ENCODE results near the gene DCAF10. TPM values are rescaled to one million over a fixed set of nuclear protein-coding genes. Genes with fewer than 3 reads are reported as not detected.

The DCAF10 gene
- total and polyA plus RNA-seq, 8 donors, result 3.9 to 19.6 (median 15.1) TPM

DNA sequence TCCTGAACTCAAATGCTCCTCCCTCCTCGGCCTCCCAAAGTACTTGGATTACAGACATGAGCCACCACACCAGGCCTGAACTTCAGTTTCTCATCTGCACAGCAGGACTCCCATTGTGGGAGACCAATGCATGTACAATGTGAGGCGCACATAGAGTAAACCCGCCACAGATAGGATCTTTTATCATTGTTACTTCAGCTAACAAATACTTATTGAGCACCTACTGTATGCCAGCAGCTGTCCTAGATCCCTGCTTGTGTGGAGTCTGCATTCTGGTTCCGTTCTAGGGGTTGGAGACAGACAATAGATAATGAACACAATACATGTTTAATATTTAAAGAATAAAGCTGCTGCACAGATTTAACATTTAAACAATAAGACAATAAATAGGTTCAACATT is 109.7 kb downstream of the DCAF10 start:
- no peak for FAIRE-seq
- no peak for ATAC-seq
- Histone ChIP-seq H3K4me1 (peaks cover 0 to 11% (median 8%) of the 10 kb centered on the region in 3 donors), H3K36me3 (no peaks in the 10 kb centered on the region), H3K27me3 (no peaks in the 10 kb centered on the region), H3K9me3 (no peaks in the 10 kb centered on the region), H3K4me3 (no peak overlapping the region), H3K27ac (no peak overlapping the region)
- DNase-seq, result no peak
- 86 to 91% methylated on average over 4 of the region's 4 CpGs for WGBS, 2 donors
- intact Hi-C loops (cut with DNase I), result loop anchor here in 2 of 3 donors (5.0 to 10.0 kb wide), 4 partner anchors 65 to 455 kb away; no protein-coding TSS in a partner anchor
- TF ChIP-seq, protein P1, sequence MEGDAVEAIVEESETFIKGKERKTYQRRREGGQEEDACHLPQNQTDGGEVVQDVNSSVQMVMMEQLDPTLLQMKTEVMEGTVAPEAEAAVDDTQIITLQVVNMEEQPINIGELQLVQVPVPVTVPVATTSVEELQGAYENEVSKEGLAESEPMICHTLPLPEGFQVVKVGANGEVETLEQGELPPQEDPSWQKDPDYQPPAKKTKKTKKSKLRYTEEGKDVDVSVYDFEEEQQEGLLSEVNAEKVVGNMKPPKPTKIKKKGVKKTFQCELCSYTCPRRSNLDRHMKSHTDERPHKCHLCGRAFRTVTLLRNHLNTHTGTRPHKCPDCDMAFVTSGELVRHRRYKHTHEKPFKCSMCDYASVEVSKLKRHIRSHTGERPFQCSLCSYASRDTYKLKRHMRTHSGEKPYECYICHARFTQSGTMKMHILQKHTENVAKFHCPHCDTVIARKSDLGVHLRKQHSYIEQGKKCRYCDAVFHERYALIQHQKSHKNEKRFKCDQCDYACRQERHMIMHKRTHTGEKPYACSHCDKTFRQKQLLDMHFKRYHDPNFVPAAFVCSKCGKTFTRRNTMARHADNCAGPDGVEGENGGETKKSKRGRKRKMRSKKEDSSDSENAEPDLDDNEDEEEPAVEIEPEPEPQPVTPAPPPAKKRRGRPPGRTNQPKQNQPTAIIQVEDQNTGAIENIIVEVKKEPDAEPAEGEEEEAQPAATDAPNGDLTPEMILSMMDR (IDR thresholded peaks at IDR 0.05), result no peak

DNA sequence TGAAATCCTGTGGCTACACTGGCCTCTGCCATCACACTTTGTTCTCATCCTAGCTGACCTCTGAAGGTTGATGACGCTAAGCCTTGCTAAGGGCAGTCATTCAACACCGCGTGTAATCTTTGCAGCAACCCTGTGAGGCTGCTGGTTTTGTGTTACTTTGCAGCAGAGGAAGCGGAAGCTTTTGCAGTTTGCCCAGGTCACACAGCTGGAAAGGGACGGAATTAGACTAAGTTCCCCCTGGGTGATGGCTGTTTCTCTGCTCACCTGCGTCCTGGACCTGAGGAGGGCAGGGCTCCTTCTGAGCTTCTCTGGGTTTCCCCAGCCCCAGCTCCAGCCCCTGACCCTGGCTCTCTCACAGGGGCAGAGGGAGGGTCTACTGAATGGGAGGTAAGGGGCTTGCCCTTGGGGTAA is 110.7 kb downstream of the DCAF10 start:
- no peaks in the 10 kb centered on the region for H3K27me3 ChIP-seq
- no peak for FAIRE-seq
- no peak for ATAC-seq
- intact Hi-C loops (cut with DNase I), result loop anchor here in 2 of 3 donors (5.0 to 10.0 kb wide), 4 partner anchors 64 to 454 kb away; no protein-coding TSS in a partner anchor
- H3K27ac ChIP-seq, result no peak overlapping the region
- H3K4me1 ChIP-seq, result peaks cover 0 to 9% (median 8%) of the 10 kb centered on the region in 3 donors
- no peaks in the 10 kb centered on the region for H3K36me3 ChIP-seq
- WGBS, 2 donors, result 69 to 75% methylated on average over 6 of the region's 6 CpGs
- TF ChIP-seq, protein P1 (IDR thresholded peaks at IDR 0.05), result no peak
- no peak for DNase-seq
- no peak overlapping the region for H3K4me3 ChIP-seq
- no peaks in the 10 kb centered on the region for H3K9me3 ChIP-seq

DNA sequence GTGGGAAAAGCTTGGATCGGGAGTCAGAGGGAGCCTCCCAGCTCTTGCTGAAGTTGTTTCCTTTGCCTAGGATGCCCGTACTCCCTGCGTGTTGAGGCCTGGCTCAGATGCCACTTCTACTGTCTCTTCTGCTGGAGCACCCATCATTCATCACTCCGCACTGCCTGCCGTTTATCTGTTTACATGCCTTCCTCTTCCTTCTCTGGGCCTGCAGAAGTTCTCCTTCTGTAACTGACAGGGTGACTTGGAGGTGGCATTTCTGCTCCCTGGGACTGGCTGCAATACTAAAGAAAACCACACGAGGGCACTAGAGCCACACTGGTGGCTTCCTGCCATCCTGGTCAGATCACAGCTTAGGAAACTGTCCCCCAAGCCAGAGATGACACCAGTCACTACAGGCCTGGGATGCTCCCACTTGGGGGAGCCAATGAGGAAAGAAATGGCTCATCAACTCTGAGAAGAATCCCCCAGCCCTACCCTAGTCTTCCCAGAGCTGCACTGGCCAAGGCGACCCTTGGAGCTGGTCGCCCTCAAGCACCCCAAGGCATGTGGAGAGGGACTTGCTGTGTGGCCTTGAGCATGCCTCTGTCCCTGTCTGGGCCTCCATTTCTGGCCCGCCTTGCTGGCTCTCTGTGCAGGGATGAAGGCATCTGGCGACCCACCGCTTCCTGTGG is 113.0 kb downstream of the DCAF10 start:
- no peaks in the 10 kb centered on the region for H3K9me3 ChIP-seq
- DNase-seq (peak; percentile 60 to 90 (median 80)), ATAC-seq (peak; percentile 59 to 92 (median 86)), FAIRE-seq (no peak)
- no peak overlapping the region for H3K27ac ChIP-seq
- peaks cover 0 to 12% (median under 1%) of the 10 kb centered on the region in 3 donors for H3K36me3 ChIP-seq
- no peaks in the 10 kb centered on the region for H3K27me3 ChIP-seq
- intact Hi-C loops (cut with DNase I), result loop anchor here in 2 of 3 donors (5.0 to 10.0 kb wide), 4 partner anchors 61 to 451 kb away; no protein-coding TSS in a partner anchor
- H3K4me1 ChIP-seq, result peaks cover 0 to 6% (median 2%) of the 10 kb centered on the region in 3 donors
- TF ChIP-seq, protein P1 (IDR thresholded peaks at IDR 0.05), result peak; percentile 95 to 99 (median 96)
- WGBS, 2 donors, result 58 to 63% methylated on average over 11 of the region's 11 CpGs
- no peak overlapping the region for H3K4me3 ChIP-seq

DNA sequence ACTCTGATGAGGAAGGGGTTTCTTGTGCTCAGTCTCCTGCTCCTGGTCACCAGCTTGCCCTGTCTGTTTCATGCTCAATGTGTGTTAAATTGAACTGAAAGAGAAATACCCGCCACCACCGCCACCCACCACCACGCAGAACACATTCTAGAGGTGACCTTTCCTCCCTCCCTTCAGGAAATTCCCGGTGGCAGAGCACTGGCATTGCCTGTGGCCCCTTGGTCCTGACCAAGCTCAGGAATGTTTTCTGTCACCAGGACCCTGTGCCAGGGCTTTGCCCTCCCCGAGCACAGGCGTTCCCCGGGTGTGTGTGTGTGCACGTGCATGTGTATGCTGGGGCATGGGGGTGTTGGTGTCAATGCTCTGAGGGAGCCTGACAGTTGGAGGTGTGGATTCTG is 113.6 kb downstream of the DCAF10 start:
- TF ChIP-seq, protein P1 (IDR thresholded peaks at IDR 0.05), result no peak
- Histone ChIP-seq H3K27me3 (no peaks in the 10 kb centered on the region), H3K36me3 (peaks cover 0 to 17% (median 5%) of the 10 kb centered on the region in 3 donors), H3K4me3 (no peak overlapping the region), H3K27ac (no peak overlapping the region), H3K9me3 (no peaks in the 10 kb centered on the region), H3K4me1 (peaks cover 0 to under 1% (median 0%) of the 10 kb centered on the region in 3 donors)
- intact Hi-C loops (cut with DNase I), result loop anchor here in 2 of 3 donors (5.0 to 10.0 kb wide), 4 partner anchors 61 to 451 kb away; no protein-coding TSS in a partner anchor
- ATAC-seq (peak; percentile 3 to 19 (median 12)), FAIRE-seq (no peak), DNase-seq (no peak)
- WGBS, 2 donors, result 46 to 55% methylated on average over 8 of the region's 8 CpGs
